Trophoblast cell (in vitro differentiated cells and primary cell): ENCODE measurements around the gene PALLD.

Experiments used
- DNase-seq, 2 donors: peaks; one replicate each; pipeline ENCODE4 v3.0.0-alpha.2; 2016
- H2AFZ ChIP-seq: 2 replicates; pipeline ENCODE4 v1.6.1; 2013; ENCODE audit warnings: low read length, moderate library complexity, mild to moderate bottlenecking; ENCODE audit not compliant: insufficient read depth, poor library complexity
- H2AK5ac ChIP-seq: 2 replicates; pipeline ENCODE4 v1.6.1; 2013; ENCODE audit warnings: mild to moderate bottlenecking, low read length
- H2BK120ac ChIP-seq: 2 replicates; pipeline ENCODE4 v1.6.1; 2013; ENCODE audit warnings: low read length, mild to moderate bottlenecking, moderate library complexity; ENCODE audit not compliant: insufficient read depth, poor library complexity
- H2BK12ac ChIP-seq: 2 replicates; pipeline ENCODE4 v1.6.1; 2013; ENCODE audit warnings: mild to moderate bottlenecking, low read length, moderate library complexity
- H2BK5ac ChIP-seq: 2 replicates; pipeline ENCODE4 v1.6.1; 2013; ENCODE audit warnings: low read length, low read depth, moderate library complexity, mild to moderate bottlenecking; ENCODE audit not compliant: poor library complexity
- H3K14ac ChIP-seq: 2 replicates; pipeline ENCODE4 v1.6.1; 2013; ENCODE audit warnings: mild to moderate bottlenecking, low read length
- H3K18ac ChIP-seq: 2 replicates; pipeline ENCODE4 v1.6.1; 2013; ENCODE audit warnings: mild to moderate bottlenecking, low read length
- H3K23ac ChIP-seq: 2 replicates; pipeline ENCODE4 v1.6.1; 2013; ENCODE audit warnings: low read length
- H3K27ac ChIP-seq: 2 replicates; pipeline ENCODE4 v1.5.1; 2013; ENCODE audit warnings: low read depth, mild to moderate bottlenecking, inconsistent platforms, low read length, moderate library complexity
- H3K27me3 ChIP-seq: 2 replicates; pipeline ENCODE4 v1.6.1; 2013; ENCODE audit warnings: inconsistent platforms, mild to moderate bottlenecking, low read length, moderate library complexity; ENCODE audit not compliant: insufficient read depth
- H3K36me3 ChIP-seq, 2 experiments: 1 replicate in 1 of 2; 2 replicates in 1 of 2; pipeline ENCODE4 v1.6.1; 2013; ENCODE audit warnings: low read length in 2 of 2, mild to moderate bottlenecking in 2 of 2, moderate library complexity in 1 of 2; ENCODE audit not compliant: insufficient read depth in 2 of 2, control insufficient read depth in 1 of 2
- H3K4ac ChIP-seq: 2 replicates; pipeline ENCODE4 v1.6.1; 2013; ENCODE audit warnings: low read depth, mild to moderate bottlenecking, low read length, moderate library complexity
- H3K4me1 ChIP-seq, 2 experiments: 1 replicate in 1 of 2; 2 replicates in 1 of 2; pipeline ENCODE4 v1.6.1; 2013; ENCODE audit warnings: low read length in 2 of 2, mild to moderate bottlenecking in 2 of 2, moderate library complexity in 1 of 2; ENCODE audit not compliant: insufficient read depth in 2 of 2, control insufficient read depth in 1 of 2
- H3K4me2 ChIP-seq: 2 replicates; pipeline ENCODE4 v1.6.1; 2013; ENCODE audit warnings: inconsistent platforms, mild to moderate bottlenecking, low read length, moderate library complexity
- H3K4me3 ChIP-seq: 2 replicates; pipeline ENCODE4 v1.5.1; 2013; ENCODE audit warnings: mild to moderate bottlenecking, low read depth, low read length, inconsistent platforms
- H3K79me1 ChIP-seq: one replicate; pipeline ENCODE4 v1.6.1; 2013; ENCODE audit warnings: low read length
- H3K79me2 ChIP-seq: 2 replicates; pipeline ENCODE4 v1.6.1; 2013; ENCODE audit warnings: low read length, mild to moderate bottlenecking; ENCODE audit not compliant: control insufficient read depth, insufficient read depth, poor library complexity
- H3K9ac ChIP-seq: 2 replicates; pipeline ENCODE4 v1.6.1; 2013; ENCODE audit warnings: mild to moderate bottlenecking, low read length
- H3K9me3 ChIP-seq: 2 replicates; pipeline ENCODE4 v1.6.1; 2013; ENCODE audit warnings: low read depth, mild to moderate bottlenecking, control low read depth, inconsistent platforms, low read length; ENCODE audit not compliant: insufficient read depth
- H4K12ac ChIP-seq: 2 replicates; pipeline ENCODE4 v1.6.1; 2013; ENCODE audit warnings: low read depth, mild to moderate bottlenecking, low read length, moderate library complexity
- H4K8ac ChIP-seq: 2 replicates; pipeline ENCODE4 v1.6.1; 2013; ENCODE audit warnings: low read depth, mild to moderate bottlenecking, low read length, moderate library complexity
- H4K91ac ChIP-seq: one replicate; pipeline ENCODE4 v1.6.1; 2013; ENCODE audit warnings: low read depth, mild to moderate bottlenecking, low read length, moderate library complexity
- WGBS: extraction: QIAGEN DNeasy Blood & Tissue Kit; methylation state at CpG from one replicate; pipeline ENCODE4 v1.1.7; 2013; ENCODE audit warnings: missing lambda C conversion rate; ENCODE audit not compliant: insufficient read length, insufficient coverage; ENCODE audit errors: extremely low coverage; 5-methylcytosine and 5-hydroxymethylcytosine counted together

Gene PALLD

GRCh38 chr4:168689791-168690190, 192.9 kb downstream of the PALLD start:
- Histone ChIP-seq H2AFZ (no peak overlapping the region), H3K79me2 (peaks cover 3% of the 10 kb centered on the region), H4K8ac (no peak overlapping the region), H3K36me3 (peaks cover 8 to 23% of the 10 kb centered on the region in 2 experiments), H2AK5ac (no peak overlapping the region), H3K23ac (no peak overlapping the region), H3K4me1 (peaks cover 0 to 3% of the 10 kb centered on the region in 2 experiments), H3K79me1 (peaks cover 9% of the 10 kb centered on the region), H3K18ac (no peak overlapping the region), H2BK12ac (no peak overlapping the region), H3K9me3 (no peaks in the 10 kb centered on the region), H3K14ac (no peak overlapping the region), H4K12ac (no peak overlapping the region), H2BK5ac (no peak overlapping the region), H4K91ac (no peak overlapping the region), H3K27ac (no peak overlapping the region), H3K27me3 (no peaks in the 10 kb centered on the region), H2BK120ac (no peak overlapping the region), H3K4me2 (no peak overlapping the region), H3K4me3 (no peak overlapping the region), H3K9ac (no peak overlapping the region), H3K4ac (no peak overlapping the region)
- no peak for DNase-seq
- no CpG with 5 or more reads among the region's 1 CpG for WGBS

GRCh38 chr4:168690199-168690598, 193.3 kb downstream of the PALLD start:
- Histone ChIP-seq H2BK12ac (peak overlapping the region; percentile 86), H3K23ac (no peak overlapping the region), H3K18ac (no peak overlapping the region), H2BK5ac (peak overlapping the region; percentile 52), H4K91ac (no peak overlapping the region), H2BK120ac (peak overlapping the region; percentile 20), H3K4me3 (no peak overlapping the region), H3K36me3 (peaks cover 8 to 23% of the 10 kb centered on the region in 2 experiments), H3K4me1 (peaks cover 3 to 4% of the 10 kb centered on the region in 2 experiments), H2AK5ac (no peak overlapping the region), H4K12ac (no peak overlapping the region), H3K4ac (no peak overlapping the region), H3K14ac (no peak overlapping the region), H3K4me2 (no peak overlapping the region), H4K8ac (no peak overlapping the region), H3K9ac (no peak overlapping the region), H3K79me2 (peaks cover 3% of the 10 kb centered on the region), H3K27me3 (no peaks in the 10 kb centered on the region), H3K9me3 (no peaks in the 10 kb centered on the region), H3K79me1 (peaks cover 11% of the 10 kb centered on the region), H3K27ac (peak overlapping the region; percentile 14), H2AFZ (no peak overlapping the region)
- no CpG with 5 or more reads among the region's 2 CpGs for WGBS
- DNase-seq, result peak in 1 of 2 donors; percentile 46

GRCh38 chr4:168691631-168692369, 194.9 kb downstream of the PALLD start:
- Histone ChIP-seq H3K14ac (peak overlapping the region; percentile 24), H4K91ac (peak overlapping the region; percentile 26), H3K23ac (no peak overlapping the region), H3K4me1 (peaks cover 5 to 9% of the 10 kb centered on the region in 2 experiments), H3K27ac (peak overlapping the region; percentile 76), H3K18ac (peak overlapping the region; percentile 11), H3K36me3 (peaks cover 5 to 18% of the 10 kb centered on the region in 2 experiments), H2BK12ac (peak overlapping the region; percentile 27), H3K4me3 (no peak overlapping the region), H3K4ac (no peak overlapping the region), H2BK120ac (peak overlapping the region; percentile 30), H3K79me2 (peaks cover 4% of the 10 kb centered on the region), H3K9ac (no peak overlapping the region), H2AFZ (no peak overlapping the region), H2AK5ac (peak overlapping the region; percentile 18), H3K4me2 (no peak overlapping the region), H3K27me3 (no peaks in the 10 kb centered on the region), H3K79me1 (peaks cover 19% of the 10 kb centered on the region), H4K8ac (peak overlapping the region; percentile 13), H3K9me3 (no peaks in the 10 kb centered on the region), H2BK5ac (peak overlapping the region; percentile 45), H4K12ac (no peak overlapping the region)
- WGBS, result no CpG with 5 or more reads among the region's 6 CpGs
- DNase-seq, result peak in 1 of 2 donors; percentile 17

- H4K91ac ChIP-seq, result no peak overlapping the region
- WGBS, result no CpG with 5 or more reads among the region's 8 CpGs
- H3K9me3 ChIP-seq, result no peaks in the 10 kb centered on the region
- H3K36me3 ChIP-seq, result peaks cover 5 to 12% of the 10 kb centered on the region in 2 experiments
- peak overlapping the region; percentile 96 for H3K27ac ChIP-seq
- H3K4me3 ChIP-seq, result no peak overlapping the region
- peak in 1 of 2 donors; percentile 24 for DNase-seq
- no peak overlapping the region for H4K8ac ChIP-seq
- no peak overlapping the region for H3K14ac ChIP-seq
- peaks cover 5 to 13% of the 10 kb centered on the region in 2 experiments for H3K4me1 ChIP-seq
- H3K23ac ChIP-seq, result no peak overlapping the region
- H2BK12ac ChIP-seq, result no peak overlapping the region
- H3K4ac ChIP-seq, result no peak overlapping the region
- H3K18ac ChIP-seq, result no peak overlapping the region
- H3K79me2 ChIP-seq, result peaks cover 4% of the 10 kb centered on the region
- no peak overlapping the region for H3K9ac ChIP-seq
- H2AFZ ChIP-seq, result no peak overlapping the region
- H2BK5ac ChIP-seq, result peak overlapping the region; percentile 91
- peaks cover 26% of the 10 kb centered on the region for H3K79me1 ChIP-seq
- H3K27me3 ChIP-seq, result no peaks in the 10 kb centered on the region
- H2BK120ac ChIP-seq, result peak overlapping the region; percentile 53
- no peak overlapping the region for H4K12ac ChIP-seq
- H3K4me2 ChIP-seq, result peak overlapping the region; percentile 42
- H2AK5ac ChIP-seq, result no peak overlapping the region
These were observed 197.1 kb downstream of the PALLD start for GRCh38 chr4:168693750-168694490.
